ENCODE data around the gene ROR2.

GRCh38 chr9:91905237-91905650, 44.8 kb downstream of the ROR2 start:
- no peak for TF ChIP-seq POLR2A (IDR thresholded peaks at IDR 0.05)
- TF ChIP-seq CTCF (IDR thresholded peaks at IDR 0.05): no peak

All from heart left ventricle (tissue), 13 donors.